Astrocyte of the cerebellum (primary cell): ENCODE results near the gene CBX8.
A peak's percentile ranks its signal among the peaks of the same experiment; 100 is the strongest.

ENCODE experiments used
- DNase-seq: peaks from one replicate; pipeline ENCODE4 v3.0.0-alpha.2; 2011; ENCODE audit warnings: low read depth
- H3K4me3 ChIP-seq: 2 replicates; pipeline ENCODE4 v1.5.1; 2011; ENCODE audit warnings: mild to moderate bottlenecking, low read depth, low read length, moderate library complexity
- CTCF ChIP-seq: IDR thresholded peaks from 2 replicates; pipeline ENCODE4 v1.5.1; 2012; ENCODE audit warnings: low read length, low read depth, moderate library complexity, mild to moderate bottlenecking; ENCODE audit errors: missing control alignments
- in situ Hi-C: cut with HindIII; loops from 2 replicates; pipeline ENCODE4 v1.10.0; 2017; ENCODE audit warnings: low sequenced_read_pairs

CBX8 gene

GRCh38 chr17:79814974-79815835 lies 18.3 kb upstream of the CBX8 start:
- in situ Hi-C loops = no loop called here
- no peak for TF ChIP-seq CTCF
- H3K4me3 ChIP-seq = no peak overlapping the region
- no peak for DNase-seq

- DNase-seq = no peak
- no peak overlapping the region for H3K4me3 ChIP-seq
- TF ChIP-seq CTCF = no peak
- in situ Hi-C loops = no loop called here
These were observed 17.5 kb upstream of the CBX8 start for GRCh38 chr17:79814127-79814973.

GRCh38 chr17:79813297-79814126 lies 16.6 kb upstream of the CBX8 start:
- in situ Hi-C loops = no loop called here
- TF ChIP-seq CTCF = no peak
- no peak for DNase-seq
- H3K4me3 ChIP-seq = peak overlapping the region; percentile 21

- TF ChIP-seq CTCF = no peak
- no peak for DNase-seq
- in situ Hi-C loops = no loop called here
- H3K4me3 ChIP-seq = peak overlapping the region; percentile 30
These were observed 15.7 kb upstream of the CBX8 start for GRCh38 chr17:79812353-79813258.

GRCh38 chr17:79811868-79812352 lies 15.0 kb upstream of the CBX8 start:
- TF ChIP-seq CTCF = no peak
- no peak overlapping the region for H3K4me3 ChIP-seq
- no peak for DNase-seq
- in situ Hi-C loops = no loop called here
